ENCODE measurements around the gene CSNK1G2. TPM values are rescaled to one million over a fixed set of nuclear protein-coding genes. Genes with fewer than 3 reads are reported as not detected.

Gene CSNK1G2
- total RNA-seq, 2 experiments from 2014 or later, result 122 to 127 TPM

GRCh38 chr19:1999856-2000515 lies 59.0 kb downstream of the CSNK1G2 start:
- no peak overlapping the region for H3K27ac Mint-ChIP-seq
- CTCF ChIA-PET, result no interaction called here

GRCh38 chr19:2003874-2004273 lies 62.9 kb downstream of the CSNK1G2 start:
- ChIA-PET CTCF (no interaction called here), POLR2A (no interaction called here)
- H3K27ac Mint-ChIP-seq, result no peak overlapping the region
- ATAC-seq (ENCODE audit: poor library complexity) (no peak), DNase-seq (no peak)
- intact Hi-C loops (cut with DNase I, micrococcal nuclease), result no loop called here
- H3K4me1 Mint-ChIP-seq (ENCODE audit: low read depth), result no peaks in the 10 kb centered on the region
- Histone ChIP-seq H3K27ac (ENCODE audit: low read depth in 1 of 2, low read length in 2 of 2) (no peak overlapping the region), H3K4me1 (ENCODE audit: insufficient read depth, low read length) (no peaks in the 10 kb centered on the region), H3K36me3 (ENCODE audit: insufficient read depth, low read length) (peaks cover 2% of the 10 kb centered on the region), H3K27me3 (ENCODE audit: control insufficient read depth in 1 of 2, insufficient read depth in 2 of 2, low read length in 2 of 2) (no peaks in the 10 kb centered on the region), H3K4me3 (ENCODE audit: low read length) (no peak overlapping the region), H3K9me3 (ENCODE audit: control insufficient read depth in 1 of 2, insufficient read depth in 1 of 2, low read length in 2 of 2) (no peaks in the 10 kb centered on the region)
- H3K4me3 Mint-ChIP-seq, result no peak overlapping the region
- TF ChIP-seq CTCF (IDR thresholded peaks at IDR 0.05), result no peak
- H3K36me3 Mint-ChIP-seq (ENCODE audit: low read depth), result peaks cover 19% of the 10 kb centered on the region
- H3K9me3 Mint-ChIP-seq, result no peaks in the 10 kb centered on the region
- H3K27me3 Mint-ChIP-seq, result no peaks in the 10 kb centered on the region

More at GRCh38 chr19:1999856-2000515, 59.0 kb downstream of the CSNK1G2 start:
- POLR2A ChIA-PET, result interaction anchor here (0.6 kb wide), 1 partner anchor 77 kb away, joined by 4 read pairs; no protein-coding TSS in a partner anchor
- ATAC-seq (ENCODE audit: poor library complexity) (no peak), DNase-seq (no peak)
- no peak overlapping the region for H3K4me3 Mint-ChIP-seq
- intact Hi-C loops (cut with DNase I, micrococcal nuclease), result no loop called here
- H3K4me1 ChIP-seq (ENCODE audit: insufficient read depth, low read length), result no peaks in the 10 kb centered on the region
- H3K4me3 ChIP-seq (ENCODE audit: low read length), result no peak overlapping the region
- peaks cover 22% of the 10 kb centered on the region for H3K36me3 ChIP-seq (ENCODE audit: insufficient read depth, low read length)
- H3K27me3 ChIP-seq (ENCODE audit: control insufficient read depth in 1 of 2, insufficient read depth in 2 of 2, low read length in 2 of 2), result no peaks in the 10 kb centered on the region
- H3K9me3 Mint-ChIP-seq, result no peaks in the 10 kb centered on the region
- H3K9me3 ChIP-seq (ENCODE audit: control insufficient read depth in 1 of 2, insufficient read depth in 1 of 2, low read length in 2 of 2), result no peaks in the 10 kb centered on the region
- no peak for TF ChIP-seq CTCF (IDR thresholded peaks at IDR 0.05)
- H3K27me3 Mint-ChIP-seq, result no peaks in the 10 kb centered on the region
- H3K36me3 Mint-ChIP-seq (ENCODE audit: low read depth), result peaks cover 41% of the 10 kb centered on the region
- no peak overlapping the region for H3K27ac ChIP-seq (ENCODE audit: low read depth in 1 of 2, low read length in 2 of 2)
- peaks cover 7% of the 10 kb centered on the region for H3K4me1 Mint-ChIP-seq (ENCODE audit: low read depth)

DNA sequence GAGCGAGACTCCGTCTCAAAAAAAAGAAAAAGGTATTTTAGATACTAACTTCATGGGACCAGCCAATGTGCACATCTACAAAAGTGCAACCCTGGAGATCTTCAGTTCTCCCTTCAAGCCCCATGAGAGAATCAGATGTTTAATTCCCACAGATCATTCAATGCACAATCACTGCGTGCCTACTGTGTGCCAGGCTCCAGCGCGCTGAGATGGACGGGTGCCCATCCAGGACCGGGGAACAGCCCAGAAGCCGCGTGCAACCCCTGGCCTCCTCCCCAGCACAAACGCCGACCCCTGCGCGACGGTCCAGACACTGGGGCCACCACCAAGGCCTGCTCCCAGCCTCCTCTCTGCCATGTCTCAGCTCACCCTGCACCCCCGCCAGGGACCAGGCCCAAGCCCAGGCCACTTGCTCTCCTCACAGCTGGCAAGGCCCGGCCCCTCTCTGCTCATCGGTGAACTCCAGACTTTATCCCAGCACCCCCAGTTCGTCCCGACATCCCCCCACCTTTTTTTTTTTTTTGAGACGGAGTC lies 69.2 kb downstream of the CSNK1G2 start:
- CTCF ChIA-PET, result no interaction called here
- no peak overlapping the region for H3K27ac Mint-ChIP-seq

More for the DNA sequence above, 69.2 kb downstream of the CSNK1G2 start:
- POLR2A ChIA-PET, result no interaction called here
- Mint-ChIP-seq H3K4me3 (no peak overlapping the region), H3K4me1 (ENCODE audit: low read depth) (peaks cover 16% of the 10 kb centered on the region), H3K27me3 (no peaks in the 10 kb centered on the region), H3K36me3 (ENCODE audit: low read depth) (peaks cover 14% of the 10 kb centered on the region), H3K9me3 (no peaks in the 10 kb centered on the region)
- ATAC-seq (ENCODE audit: poor library complexity) (no peak), DNase-seq (no peak)
- no peaks in the 10 kb centered on the region for H3K36me3 ChIP-seq (ENCODE audit: insufficient read depth, low read length)
- peaks cover 0 to 18% of the 10 kb centered on the region in 2 experiments for H3K9me3 ChIP-seq (ENCODE audit: control insufficient read depth in 1 of 2, insufficient read depth in 1 of 2, low read length in 2 of 2)
- H3K4me1 ChIP-seq (ENCODE audit: insufficient read depth, low read length), result peaks cover 18% of the 10 kb centered on the region
- intact Hi-C loops (cut with DNase I, micrococcal nuclease), result loop anchor here in 1 of 2 experiments (10.0 kb wide), 1 partner anchor 225 kb away; the partner anchor contains the start of genes PLEKHJ1 and SF3A2
- H3K27me3 ChIP-seq (ENCODE audit: control insufficient read depth in 1 of 2, insufficient read depth in 2 of 2, low read length in 2 of 2), result no peaks in the 10 kb centered on the region
- no peak overlapping the region for H3K27ac ChIP-seq (ENCODE audit: low read depth in 1 of 2, low read length in 2 of 2)
- no peak for TF ChIP-seq CTCF (IDR thresholded peaks at IDR 0.05)
- no peak overlapping the region for H3K4me3 ChIP-seq (ENCODE audit: low read length)

All from CD4-positive, alpha-beta T cell (primary cell).